ENCODE data around the gene LPCAT3.

The LPCAT3 gene

GRCh38 chr12:6998715-6999451, 19.4 kb downstream of the LPCAT3 start:
- TF ChIP-seq CTCF (IDR thresholded peaks at IDR 0.05; ENCODE audit: low read depth, low read length, missing control alignments) = no peak
- no peak for DNase-seq (ENCODE audit: extremely low read depth, low read depth)
- no peak overlapping the region for H3K4me3 ChIP-seq (replicated peaks; ENCODE audit: low read depth, low read length)

- no peak for TF ChIP-seq CTCF (IDR thresholded peaks at IDR 0.05; ENCODE audit: low read depth, low read length, missing control alignments)
- no peak overlapping the region for H3K4me3 ChIP-seq (replicated peaks; ENCODE audit: low read depth, low read length)
- no peak for DNase-seq (ENCODE audit: extremely low read depth, low read depth)
Observed at GRCh38 chr12:6996040-6996441, 22.2 kb downstream of the LPCAT3 start.

- TF ChIP-seq CTCF (IDR thresholded peaks at IDR 0.05; ENCODE audit: low read depth, low read length, missing control alignments) = no peak
- no peak for DNase-seq (ENCODE audit: extremely low read depth, low read depth)
- no peak overlapping the region for H3K4me3 ChIP-seq (replicated peaks; ENCODE audit: low read depth, low read length)
Observed at GRCh38 chr12:6987956-6988553, 30.2 kb downstream of the LPCAT3 start.

- TF ChIP-seq CTCF (IDR thresholded peaks at IDR 0.05; ENCODE audit: low read depth, low read length, missing control alignments) = no peak
- H3K4me3 ChIP-seq (replicated peaks; ENCODE audit: low read depth, low read length) = no peak overlapping the region
- DNase-seq (ENCODE audit: extremely low read depth, low read depth) = no peak
Observed at GRCh38 chr12:6982532-6982931, 35.7 kb downstream of the LPCAT3 start.

- H3K4me3 ChIP-seq (replicated peaks; ENCODE audit: low read depth, low read length) = no peak overlapping the region
- no peak for TF ChIP-seq CTCF (IDR thresholded peaks at IDR 0.05; ENCODE audit: low read depth, low read length, missing control alignments)
Observed at GRCh38 chr12:6981152-6982052, 36.9 kb downstream of the LPCAT3 start.

GRCh38 chr12:6980740-6981139, 37.5 kb downstream of the LPCAT3 start:
- TF ChIP-seq CTCF (IDR thresholded peaks at IDR 0.05; ENCODE audit: low read depth, low read length, missing control alignments) = no peak
- H3K4me3 ChIP-seq (replicated peaks; ENCODE audit: low read depth, low read length) = no peak overlapping the region
- no peak for DNase-seq (ENCODE audit: extremely low read depth, low read depth)

More at GRCh38 chr12:6981152-6982052, 36.9 kb downstream of the LPCAT3 start:
- DNase-seq (ENCODE audit: extremely low read depth, low read depth) = no peak

Measured in HFF-Myc (cell line).